Measurements from ENCODE around the gene EYA3.

EYA3 gene

GRCh38 chr1:27935721-27936120, 152.7 kb downstream of the EYA3 start:
- no peak for DNase-seq

- DNase-seq, result peak; percentile 8
Observed at GRCh38 chr1:27934818-27935549, 153.4 kb downstream of the EYA3 start, which contains the start of gene SMPDL3B. SMPDL3B (plus strand) TSS chr1:27935000; CDS start chr1:27935184, 184 bp downstream.

GRCh38 chr1:27931759-27932158, 156.7 kb downstream of the EYA3 start:
- DNase-seq, result no peak

- DNase-seq, result no peak
Observed at GRCh38 chr1:27931184-27931583, 157.2 kb downstream of the EYA3 start.

GRCh38 chr1:27928216-27928954, 160.0 kb downstream of the EYA3 start:
- DNase-seq, result no peak

- DNase-seq, result no peak
Observed at GRCh38 chr1:27922272-27922671, 166.1 kb downstream of the EYA3 start.
